ENCODE results near the gene ALDH5A1. TPM values are rescaled to one million over a fixed set of nuclear protein-coding genes. Genes with fewer than 3 reads are reported as not detected.

Gene ALDH5A1
- 4.8 and 7.2 TPM in 2 replicates for total RNA-seq

GRCh38 chr6:24494821-24495795 lies at the start of gene ALDH5A1:
TSS of gene ALDH5A1 (plus strand) at chr6:24494969. CDS start at chr6:24494997, 28 bp downstream.

DNA sequence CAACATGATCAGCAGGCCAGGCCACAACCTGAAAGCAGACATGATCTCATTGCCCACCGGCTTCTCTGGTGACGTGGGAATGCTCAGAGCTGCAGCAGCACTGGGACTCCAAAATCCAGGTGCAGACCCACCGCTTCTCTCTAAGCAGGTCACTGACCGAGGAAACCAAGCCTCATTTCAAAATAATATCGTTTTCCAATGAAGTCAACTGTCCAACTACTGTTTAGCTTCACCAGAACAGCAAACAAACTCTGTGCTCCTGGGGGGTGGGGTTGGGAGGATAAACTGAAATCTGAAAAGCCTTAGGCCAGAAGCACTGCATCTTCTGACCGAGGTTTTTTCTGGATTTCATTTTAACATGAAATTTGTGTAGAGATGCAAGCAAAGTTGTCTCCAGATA lies 5.3 kb upstream of the ALDH5A1 start, which contains the start of gene GPLD1:
TSS of gene GPLD1 (minus strand) at position 109 of the 400 bp plus-strand sequence. CDS start at position 42, 67 bp downstream.

Other genes starting within 250 kb of the ALDH5A1 start
- gene DCDC2, start 136.9 kb upstream of the ALDH5A1 start, total RNA-seq: 3.2 and 5.3 TPM in 2 replicates
- 41.6 and 42.1 TPM in 2 replicates for gene MRS2, start 92.0 kb upstream of the ALDH5A1 start, total RNA-seq
- under 0.01 TPM in 1 of 2 replicates, not detected in the other for gene GPLD1, start 5.4 kb upstream of the ALDH5A1 start, total RNA-seq
- gene KIAA0319, start 151.2 kb downstream of the ALDH5A1 start, total RNA-seq: not detected in 2 replicates
- 26.2 TPM in 2 replicates for gene TDP2, start 171.9 kb downstream of the ALDH5A1 start, total RNA-seq
- gene ACOT13, start 172.1 kb downstream of the ALDH5A1 start, total RNA-seq: 4.3 and 13.8 TPM in 2 replicates
- gene C6orf62, start 224.2 kb downstream of the ALDH5A1 start, total RNA-seq: 107 and 127 TPM in 2 replicates